Hepatocyte (in vitro differentiated cells): ENCODE data around the gene RFX8. TPM values are rescaled to one million over a fixed set of nuclear protein-coding genes. Genes with fewer than 3 reads are reported as not detected.

Experiments used
- DNase-seq: peaks from one replicate; pipeline ENCODE4 v3.0.0-alpha.2; 2016; ENCODE audit warnings: low spot score
- H2AFZ ChIP-seq: fragments of 200-600 bp; sonication (generic); 2 replicates; pipeline ENCODE4 v1.6.0; 2016; ENCODE audit warnings: antibody characterized with exemption, mild to moderate bottlenecking
- H3K27ac ChIP-seq: fragments of 200-600 bp; sonication (generic); 2 replicates; pipeline ENCODE4 v1.5.1; 2016; ENCODE audit warnings: mild to moderate bottlenecking
- H3K27me3 ChIP-seq: fragments of 200-600 bp; sonication (generic); 2 replicates; pipeline ENCODE4 v1.6.1; 2016
- H3K36me3 ChIP-seq: fragments of 200-600 bp; sonication (generic); replicated peaks from 2 replicates; pipeline ENCODE4 v1.5.1; 2016; ENCODE audit warnings: low read depth; ENCODE audit not compliant: insufficient read depth
- H3K4me1 ChIP-seq: fragments of 200-600 bp; sonication (generic); 2 replicates; pipeline ENCODE4 v1.5.1; 2016; ENCODE audit warnings: mild to moderate bottlenecking, moderate library complexity; ENCODE audit not compliant: insufficient read depth
- H3K4me2 ChIP-seq: fragments of 200-600 bp; sonication (generic); 2 replicates; pipeline ENCODE4 v1.6.0; 2016
- H3K4me3 ChIP-seq: fragments of 200-600 bp; sonication (generic); 2 replicates; pipeline ENCODE4 v1.5.1; 2016; ENCODE audit warnings: mild to moderate bottlenecking
- H3K79me2 ChIP-seq: fragments of 200-600 bp; sonication (generic); 2 replicates; pipeline ENCODE4 v1.6.0; 2017; ENCODE audit warnings: mild to moderate bottlenecking
- H3K9me2 ChIP-seq: fragments of 200-600 bp; sonication (generic); replicated peaks from 2 replicates; pipeline ENCODE4 v1.6.0; 2017; ENCODE audit warnings: mild to moderate bottlenecking; ENCODE audit not compliant: insufficient read depth
- H3K9me3 ChIP-seq: fragments of 200-600 bp; sonication (generic); 2 replicates; pipeline ENCODE4 v1.5.1; 2016; ENCODE audit warnings: low read depth, mild to moderate bottlenecking
- H4K20me1 ChIP-seq: fragments of 200-600 bp; sonication (generic); 2 replicates; pipeline ENCODE4 v1.6.0; 2016; ENCODE audit warnings: mild to moderate bottlenecking; ENCODE audit not compliant: insufficient read depth, poor library complexity, severe bottlenecking
- CTCF ChIP-seq: fragments of 200-600 bp; sonication (generic); IDR thresholded peaks from 2 replicates; pipeline ENCODE4 v1.5.1; 2016; ENCODE audit warnings: antibody characterized with exemption, mild to moderate bottlenecking; ENCODE audit not compliant: poor library complexity
- EZH2 ChIP-seq: fragments of 200-600 bp; sonication (generic); IDR thresholded peaks from 2 replicates; pipeline ENCODE4 v1.6.1; 2016; ENCODE audit warnings: antibody characterized with exemption, mild to moderate bottlenecking, borderline replicate concordance
- EZH2phosphoT487 ChIP-seq: fragments of 200-600 bp; sonication (generic); IDR thresholded peaks from one replicate; pipeline ENCODE4 v1.6.1; 2018; ENCODE audit warnings: antibody characterized with exemption, mild to moderate bottlenecking, low read depth, moderate library complexity; ENCODE audit not compliant: unreplicated experiment, severe bottlenecking
- WGBS: methylation state at CpG from one replicate; pipeline ENCODE4 v1.1.6; 2016; ENCODE audit warnings: low lambda C conversion rate; ENCODE audit errors: missing lambda C conversion rate; 5-methylcytosine and 5-hydroxymethylcytosine counted together
- polyA plus RNA-seq: library from polyadenylated mRNA; unstranded; fragments of >200 nt; fragmentation: Nextera tagmentation; extraction: Ambion mirVana; gene quantifications from 2 replicates; pipeline ENCODE4 v1.2.1, GENCODE V29; 2016
- total RNA-seq: library from RNA; depleted of rRNA; stranded (reverse); fragments of >200 nt; gene quantifications from 2 replicates; pipeline ENCODE4 v1.2.3, GENCODE V29; 2014

RFX8 gene
- total and polyA plus RNA-seq, 2 experiments from 2014 or later = 0.52 TPM; not detected in 1

- H3K27ac ChIP-seq = no peak overlapping the region
- TF ChIP-seq EZH2 (no peak), EZH2phosphoT487 (no peak), CTCF (no peak)
- no peaks in the 10 kb centered on the region for H3K79me2 ChIP-seq
- no peak overlapping the region for H3K4me3 ChIP-seq
- no peak overlapping the region for H3K4me2 ChIP-seq
- H3K27me3 ChIP-seq = no peaks in the 10 kb centered on the region
- 74% methylated on average over 6 of the region's 6 CpGs for WGBS
- H2AFZ ChIP-seq = no peak overlapping the region
- no peaks in the 10 kb centered on the region for H3K9me2 ChIP-seq
- DNase-seq = no peak
- H4K20me1 ChIP-seq = no peaks in the 10 kb centered on the region
- no peaks in the 10 kb centered on the region for H3K9me3 ChIP-seq
- H3K36me3 ChIP-seq = no peaks in the 10 kb centered on the region
- H3K4me1 ChIP-seq = no peaks in the 10 kb centered on the region
Observed at GRCh38 chr2:101450965-101451364, 23.9 kb downstream of the RFX8 start.

GRCh38 chr2:101446869-101447268 is 28.0 kb downstream of the RFX8 start:
- H3K27me3 ChIP-seq = no peaks in the 10 kb centered on the region
- H3K4me2 ChIP-seq = no peak overlapping the region
- no peak overlapping the region for H2AFZ ChIP-seq
- whole genome bisulfite sequencing = 92% methylated on average over 4 of the region's 4 CpGs
- no peaks in the 10 kb centered on the region for H4K20me1 ChIP-seq
- no peaks in the 10 kb centered on the region for H3K79me2 ChIP-seq
- H3K27ac ChIP-seq = no peak overlapping the region
- no peaks in the 10 kb centered on the region for H3K36me3 ChIP-seq
- H3K9me3 ChIP-seq = no peaks in the 10 kb centered on the region
- DNase-seq = no peak
- H3K4me3 ChIP-seq = no peak overlapping the region
- H3K4me1 ChIP-seq = no peaks in the 10 kb centered on the region
- TF ChIP-seq CTCF (no peak), EZH2 (no peak), EZH2phosphoT487 (no peak)
- no peaks in the 10 kb centered on the region for H3K9me2 ChIP-seq

GRCh38 chr2:101442667-101443061 is 32.2 kb downstream of the RFX8 start:
- Histone ChIP-seq H3K36me3 (no peaks in the 10 kb centered on the region), H2AFZ (no peak overlapping the region), H3K9me3 (no peaks in the 10 kb centered on the region), H3K4me1 (no peaks in the 10 kb centered on the region), H4K20me1 (no peaks in the 10 kb centered on the region), H3K27ac (no peak overlapping the region), H3K79me2 (no peaks in the 10 kb centered on the region), H3K9me2 (no peaks in the 10 kb centered on the region), H3K4me2 (no peak overlapping the region), H3K4me3 (no peak overlapping the region), H3K27me3 (no peaks in the 10 kb centered on the region)
- 76% methylated on average over 3 of the region's 3 CpGs for WGBS
- DNase-seq = no peak
- TF ChIP-seq CTCF = peak; percentile 5
- TF ChIP-seq EZH2phosphoT487 = no peak
- no peak for TF ChIP-seq EZH2
